B cell (primary cell): ENCODE data around the gene TRIM43. TPM values are rescaled to one million over a fixed set of nuclear protein-coding genes. Genes with fewer than 3 reads are reported as not detected.
"Not testable (repeated sequence)": the region's sequence is repeated elsewhere in the genome, so short reads cannot be mapped to it uniquely, and the experiment has no call there.

ENCODE experiments used
- ATAC-seq: fragments of 200-7000 bp; cut with Tn5 transposase; one replicate; pipeline ENCODE4 v1.10.0; 2021; ENCODE audit warnings: low read depth, mild to moderate bottlenecking, moderate number of reproducible peaks, moderate library complexity
- CTCF ChIA-PET: fragments of 350-600 bp; sonication (Branson Sonifier 250); formaldehyde crosslinking; loops from one replicate; lab custom pipeline; 2021; ENCODE audit warnings: antibody characterized with exemption, inconsistent platforms; lab: Charles Lee
- POLR2A ChIA-PET: fragments of 350-600 bp; sonication (Branson Sonifier 250); formaldehyde crosslinking; loops from one replicate; lab custom pipeline; 2021; ENCODE audit warnings: antibody characterized with exemption; lab: Charles Lee
- DNase-seq: peaks from one replicate; pipeline ENCODE4 v3.0.0; 2013
- H2AFZ ChIP-seq: 2 replicates; pipeline ENCODE4 v1.6.1; 2012; ENCODE audit warnings: mild to moderate bottlenecking, low read depth, low read length; ENCODE audit not compliant: insufficient read depth, poor library complexity, severe bottlenecking
- H3K27ac ChIP-seq, 2 donors: 1 replicate in 1 of 2; 2 replicates in 1 of 2; pipeline ENCODE4 v1.5.1; 2012 to 2013; ENCODE audit warnings: low read length in 2 of 2, mild to moderate bottlenecking in 2 of 2, moderate library complexity in 1 of 2
- H3K27me3 ChIP-seq, 4 experiments: fragments of 200-600 bp in 1 of 4; sonication (generic) in 1 of 4; replicated peaks in 1 of 4; 1 replicate in 2 of 4; 2 replicates in 2 of 4; pipeline versions ENCODE4 v1.6.1 to v1.7.0; 2013 to 2016; ENCODE audit warnings: low read length in 3 of 4, mild to moderate bottlenecking in 2 of 4, mixed read lengths in 1 of 4, moderate library complexity in 1 of 4; ENCODE audit not compliant: insufficient read depth in 4 of 4, control insufficient read depth in 3 of 4; ENCODE audit errors: control extremely low read depth in 1 of 4
- H3K36me3 ChIP-seq, 2 experiments: replicated peaks in 1 of 2; 1 replicate in 1 of 2; 2 replicates in 1 of 2; pipeline versions ENCODE4 v1.6.1 to v1.7.1; 2013; ENCODE audit warnings: low read length in 1 of 2; ENCODE audit not compliant: insufficient read depth in 2 of 2, control insufficient read depth in 1 of 2; ENCODE audit errors: control extremely low read depth in 1 of 2, extremely low read depth in 1 of 2
- H3K4me1 ChIP-seq, 2 donors: fragments of 200-600 bp in 1 of 2; sonication (generic) in 1 of 2; 1 replicate in 1 of 2; 2 replicates in 1 of 2; pipeline versions ENCODE4 v1.5.1 to v1.6.1; 2013 to 2017; ENCODE audit warnings: low read length in 2 of 2; ENCODE audit not compliant: control insufficient read depth in 2 of 2, insufficient read depth in 2 of 2
- H3K4me2 ChIP-seq: replicated peaks from 2 replicates; pipeline ENCODE3; 2012; ENCODE audit warnings: mild to moderate bottlenecking, low read depth, low read length; ENCODE audit not compliant: poor library complexity, severe bottlenecking
- H3K4me3 ChIP-seq, 5 experiments: fragments of 200-600 bp in 1 of 5; sonication (generic) in 1 of 5; 1 replicate in 3 of 5; 2 replicates in 2 of 5; pipeline versions ENCODE4 v1.5.1 to v1.7.0; 2011 to 2016; ENCODE audit warnings: low read length in 4 of 5, mild to moderate bottlenecking in 4 of 5, low read depth in 2 of 5, control low read depth in 1 of 5, moderate library complexity in 1 of 5; ENCODE audit not compliant: insufficient read depth in 1 of 5; ENCODE audit errors: control extremely low read depth in 1 of 5, extremely low read depth in 1 of 5
- H3K79me2 ChIP-seq: fragments of 200-600 bp; sonication (generic); one replicate; pipeline ENCODE4 v1.6.0; 2016; ENCODE audit warnings: low read length; ENCODE audit not compliant: control insufficient read depth, insufficient read depth
- H3K9ac ChIP-seq: fragments of 200-600 bp; sonication (generic); 2 replicates; pipeline ENCODE4 v1.6.1; 2017; ENCODE audit warnings: mild to moderate bottlenecking, low read length, moderate library complexity
- H3K9me3 ChIP-seq, 3 donors: one replicate each; pipeline versions ENCODE4 v1.6.1 to v1.7.1; 2013; ENCODE audit warnings: low read length in 2 of 3; ENCODE audit not compliant: control insufficient read depth in 2 of 3, insufficient read depth in 1 of 3; ENCODE audit errors: control extremely low read depth in 1 of 3
- H4K20me1 ChIP-seq: 2 replicates; pipeline ENCODE4 v1.6.0; 2012; ENCODE audit warnings: mild to moderate bottlenecking, low read length; ENCODE audit not compliant: insufficient read depth, control insufficient read depth, poor library complexity, severe bottlenecking
- H3K27ac Mint-ChIP-seq: one replicate; pipeline ENCODE4 v1.8.0; 2021; ENCODE audit warnings: mixed read lengths
- H3K27me3 Mint-ChIP-seq: one replicate; pipeline ENCODE4 v1.8.0; 2021; ENCODE audit warnings: mixed read lengths
- H3K4me1 Mint-ChIP-seq: one replicate; pipeline ENCODE4 v1.8.0; 2021; ENCODE audit warnings: mixed read lengths
- H3K4me3 Mint-ChIP-seq: one replicate; pipeline ENCODE4 v1.8.0; 2021; ENCODE audit warnings: mixed read lengths
- H3K9me3 Mint-ChIP-seq: one replicate; pipeline ENCODE4 v1.8.0; 2022; ENCODE audit warnings: mixed read lengths; ENCODE audit not compliant: insufficient read depth
- CTCF ChIP-seq: fragments of 200-600 bp; IDR thresholded peaks from one replicate; pipeline ENCODE4 v1.8.0; 2022; ENCODE audit warnings: antibody characterized with exemption, mild to moderate bottlenecking
- EZH2 ChIP-seq: IDR thresholded peaks from 2 replicates; pipeline ENCODE4 v1.6.1; 2012; ENCODE audit warnings: borderline replicate concordance, low read depth, mild to moderate bottlenecking, moderate library complexity, low read length; ENCODE audit not compliant: insufficient read depth, poor library complexity, severe bottlenecking
- WGBS: methylation state at CpG from one replicate; pipeline ENCODE4 v1.1.5; 2013; ENCODE audit warnings: missing lambda C conversion rate; ENCODE audit not compliant: insufficient coverage; 5-methylcytosine and 5-hydroxymethylcytosine counted together
- intact Hi-C: fragments of 100-400 bp; cut with micrococcal nuclease; formaldehyde crosslinking; loops from one replicate; pipeline ENCODE4 v1.10.0; 2022
- polyA minus RNA-seq: library from RNA; depleted of rRNA, polyadenylated mRNA; stranded (reverse); fragments of >200 nt; gene quantifications from 2 replicates; pipeline ENCODE4 v1.2.3, GENCODE V29; 2012
- polyA plus RNA-seq: library from polyadenylated mRNA; depleted of rRNA; stranded (reverse); fragments of >200 nt; gene quantifications from 2 replicates; pipeline ENCODE4 v1.2.3, GENCODE V29; 2012
- total RNA-seq, 2 donors: library from RNA; stranded (reverse); fragments of 120-200 nt in 1 of 2; gene quantifications; 1 replicate in 1 of 2; 2 replicates in 1 of 2; pipeline versions ENCODE4 v1.2.3 to v1.2.4, GENCODE V29; 2013 to 2022

Gene TRIM43
- not detected in 2 replicates for total RNA-seq
- total RNA-seq (2013) = not detected
- not detected in 2 replicates for polyA plus RNA-seq
- polyA minus RNA-seq = 0.14 TPM in 1 of 2 replicates, not detected in the other

GRCh38 chr2:95591701-95592100, at the start of gene TRIM43:
TSS of gene TRIM43 (plus strand) at chr2:95592001. CDS start at chr2:95594024, 2,023 bp downstream.
- H3K27ac Mint-ChIP-seq, H3K4me1 ChIP-seq, H3K4me1 Mint-ChIP-seq, H2AFZ ChIP-seq, H3K27ac ChIP-seq, H3K27me3 ChIP-seq, CTCF ChIA-PET, ATAC-seq, H3K4me3 ChIP-seq, H3K36me3 ChIP-seq, H4K20me1 ChIP-seq, H3K9ac ChIP-seq, H3K4me2 ChIP-seq, intact Hi-C loops, H3K4me3 Mint-ChIP-seq, POLR2A ChIA-PET, DNase-seq, H3K9me3 Mint-ChIP-seq, H3K27me3 Mint-ChIP-seq, H3K79me2 ChIP-seq, H3K9me3 ChIP-seq: not testable (repeated sequence)
- WGBS = no CpG with 5 or more reads among the region's 4 CpGs

- DNase-seq = no peak
- ChIA-PET POLR2A (no interaction called here), CTCF (no interaction called here)
- Histone ChIP-seq H3K9me3 (no peaks in the 10 kb centered on the region), H3K4me3 (no peak overlapping the region), H4K20me1 (no peaks in the 10 kb centered on the region), H3K27ac (no peak overlapping the region), H3K79me2 (no peaks in the 10 kb centered on the region), H3K36me3 (no peaks in the 10 kb centered on the region), H3K9ac (no peak overlapping the region), H3K27me3 (peaks cover 0 to 5% (median 1%) of the 10 kb centered on the region in 4 experiments), H3K4me1 (no peaks in the 10 kb centered on the region), H2AFZ (no peak overlapping the region), H3K4me2 (no peak overlapping the region)
- WGBS = 24% methylated on average over 11 of the region's 17 CpGs
- Mint-ChIP-seq H3K27ac (no peak overlapping the region), H3K4me3 (no peak overlapping the region), H3K4me1 (no peaks in the 10 kb centered on the region), H3K9me3 (no peaks in the 10 kb centered on the region), H3K27me3 (peaks cover 22% of the 10 kb centered on the region)
- no peak for ATAC-seq
- TF ChIP-seq EZH2 (no peak), CTCF (no peak)
- intact Hi-C loops = no loop called here
Observed at GRCh38 chr2:95551055-95551568, 40.7 kb upstream of the TRIM43 start.
